GM12865 (cell line): Measurements from ENCODE around the gene UBP1.
"Not testable (repeated sequence)": the region's sequence is repeated elsewhere in the genome, so short reads cannot be mapped to it uniquely, and the experiment has no call there.

Experiments
- DNase-seq: peaks from one replicate; pipeline ENCODE4 v3.0.0; 2010; ENCODE audit warnings: low read depth
- H3K4me3 ChIP-seq: 2 replicates; pipeline ENCODE4 v1.5.1; 2011; ENCODE audit warnings: mild to moderate bottlenecking, low read depth, low read length, control low read depth
- TF ChIP-seq, protein P1 (sequence below): IDR thresholded peaks from 2 replicates; pipeline ENCODE4 v1.5.1; 2011; ENCODE audit warnings: low read length, control low read depth, low read depth, inconsistent platforms; ENCODE audit not compliant: insufficient read depth; ENCODE audit errors: missing control alignments

UBP1 gene

GRCh38 chr3:33364060-33364459 is 76.1 kb downstream of the UBP1 start:
- H3K4me3 ChIP-seq = no peak overlapping the region
- DNase-seq = no peak
- TF ChIP-seq, protein P1, sequence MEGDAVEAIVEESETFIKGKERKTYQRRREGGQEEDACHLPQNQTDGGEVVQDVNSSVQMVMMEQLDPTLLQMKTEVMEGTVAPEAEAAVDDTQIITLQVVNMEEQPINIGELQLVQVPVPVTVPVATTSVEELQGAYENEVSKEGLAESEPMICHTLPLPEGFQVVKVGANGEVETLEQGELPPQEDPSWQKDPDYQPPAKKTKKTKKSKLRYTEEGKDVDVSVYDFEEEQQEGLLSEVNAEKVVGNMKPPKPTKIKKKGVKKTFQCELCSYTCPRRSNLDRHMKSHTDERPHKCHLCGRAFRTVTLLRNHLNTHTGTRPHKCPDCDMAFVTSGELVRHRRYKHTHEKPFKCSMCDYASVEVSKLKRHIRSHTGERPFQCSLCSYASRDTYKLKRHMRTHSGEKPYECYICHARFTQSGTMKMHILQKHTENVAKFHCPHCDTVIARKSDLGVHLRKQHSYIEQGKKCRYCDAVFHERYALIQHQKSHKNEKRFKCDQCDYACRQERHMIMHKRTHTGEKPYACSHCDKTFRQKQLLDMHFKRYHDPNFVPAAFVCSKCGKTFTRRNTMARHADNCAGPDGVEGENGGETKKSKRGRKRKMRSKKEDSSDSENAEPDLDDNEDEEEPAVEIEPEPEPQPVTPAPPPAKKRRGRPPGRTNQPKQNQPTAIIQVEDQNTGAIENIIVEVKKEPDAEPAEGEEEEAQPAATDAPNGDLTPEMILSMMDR = no peak

- no peak for DNase-seq
- H3K4me3 ChIP-seq = no peak overlapping the region
- TF ChIP-seq, protein P1 = no peak
Measured at GRCh38 chr3:33363113-33363800, 76.9 kb downstream of the UBP1 start.

- H3K4me3 ChIP-seq = no peak overlapping the region
- TF ChIP-seq, protein P1 = no peak
- no peak for DNase-seq
Measured at GRCh38 chr3:33360136-33360825, 79.9 kb downstream of the UBP1 start.

DNA sequence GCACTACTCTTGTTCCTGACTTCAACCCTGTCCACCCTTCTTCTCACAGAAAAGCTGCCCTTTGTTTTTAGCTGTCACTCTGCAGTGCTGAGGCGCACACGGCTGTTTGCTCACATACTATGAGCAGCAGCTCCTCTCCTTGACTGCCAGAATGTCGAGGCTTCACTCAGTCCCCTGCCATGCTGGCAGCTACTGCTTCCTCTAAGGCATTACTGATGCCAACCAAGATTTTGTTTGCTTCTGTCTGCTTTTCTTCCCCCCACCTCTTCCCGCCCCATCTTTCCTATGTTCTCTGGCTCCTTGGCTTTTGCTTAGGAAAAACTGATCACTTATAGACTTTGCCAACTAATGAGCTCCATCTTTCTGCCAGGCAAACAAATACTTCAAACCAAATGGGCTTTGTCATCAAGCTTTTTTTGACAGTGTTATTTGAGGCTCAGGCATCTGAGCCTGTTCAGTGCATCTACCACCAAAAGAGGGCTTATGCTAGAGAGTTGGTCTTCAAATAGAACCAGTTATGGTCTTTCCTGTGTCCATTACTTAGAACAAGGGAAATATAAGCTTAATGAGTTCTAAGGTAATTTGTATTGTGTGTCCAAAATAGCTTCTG is 81.9 kb downstream of the UBP1 start:
- H3K4me3 ChIP-seq = no peak overlapping the region
- TF ChIP-seq, protein P1 = no peak
- DNase-seq = no peak

GRCh38 chr3:33355611-33356010 is 84.6 kb downstream of the UBP1 start:
- H3K4me3 ChIP-seq = no peak overlapping the region
- TF ChIP-seq, protein P1 = no peak
- no peak for DNase-seq

DNA sequence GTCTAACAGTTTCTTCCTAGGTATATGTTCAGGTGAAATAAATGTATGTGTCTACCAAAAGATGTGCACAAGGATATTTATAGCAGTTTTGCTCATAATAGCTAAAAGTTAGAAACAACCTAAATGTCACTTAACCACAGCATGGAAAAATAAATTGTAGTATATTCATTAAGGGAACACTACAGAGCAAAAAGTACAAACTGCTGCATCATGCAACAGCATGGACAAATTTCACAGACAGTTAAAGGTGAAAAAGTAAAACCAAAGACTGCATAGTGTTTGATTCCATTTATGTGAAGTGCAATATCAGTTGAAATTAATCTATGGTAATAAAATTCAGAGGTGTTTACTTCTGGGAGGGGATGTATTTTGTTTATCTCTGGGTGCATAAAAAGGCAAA is 100.4 kb downstream of the UBP1 start:
- DNase-seq = no peak
- TF ChIP-seq, protein P1 = no peak
- no peak overlapping the region for H3K4me3 ChIP-seq

- DNase-seq, H3K4me3 ChIP-seq: not testable (repeated sequence)
Measured at GRCh38 chr3:33338936-33339465, 101.2 kb downstream of the UBP1 start.
